IPS-11a (cell line): ENCODE results near the gene AP2A2.

Source experiments
- H3K4me3 ChIP-seq: one replicate; pipeline ENCODE4 v1.5.1; 2013; ENCODE audit warnings: low read depth, low read length, control low read depth

The AP2A2 gene

GRCh38 chr11:1026641-1027482 lies 101.2 kb downstream of the AP2A2 start:
- H3K4me3 ChIP-seq: no peak overlapping the region

- no peak overlapping the region for H3K4me3 ChIP-seq
Measured at GRCh38 chr11:1027483-1028290, 102.0 kb downstream of the AP2A2 start.

GRCh38 chr11:1028291-1028540 lies 102.5 kb downstream of the AP2A2 start:
- H3K4me3 ChIP-seq: no peak overlapping the region

- no peak overlapping the region for H3K4me3 ChIP-seq
Measured at GRCh38 chr11:1028616-1029015, 102.9 kb downstream of the AP2A2 start.

- H3K4me3 ChIP-seq: no peak overlapping the region
Measured at GRCh38 chr11:1029051-1029450, 103.4 kb downstream of the AP2A2 start.

- H3K4me3 ChIP-seq: no peak overlapping the region
Measured at GRCh38 chr11:1029654-1030053, 104.0 kb downstream of the AP2A2 start.

- no peak overlapping the region for H3K4me3 ChIP-seq
Measured at GRCh38 chr11:1030086-1030485, 104.4 kb downstream of the AP2A2 start.

- H3K4me3 ChIP-seq: no peak overlapping the region
Measured at GRCh38 chr11:1030556-1030955, 104.9 kb downstream of the AP2A2 start.

GRCh38 chr11:1031121-1031899 lies 105.6 kb downstream of the AP2A2 start:
- no peak overlapping the region for H3K4me3 ChIP-seq

GRCh38 chr11:1032310-1032891 lies 106.7 kb downstream of the AP2A2 start:
- H3K4me3 ChIP-seq: no peak overlapping the region

GRCh38 chr11:1033016-1033798 lies 107.5 kb downstream of the AP2A2 start:
- no peak overlapping the region for H3K4me3 ChIP-seq

GRCh38 chr11:1034001-1034400 lies 108.3 kb downstream of the AP2A2 start:
- H3K4me3 ChIP-seq: no peak overlapping the region

GRCh38 chr11:1034456-1035295 lies 109.0 kb downstream of the AP2A2 start:
- H3K4me3 ChIP-seq: no peak overlapping the region

- no peak overlapping the region for H3K4me3 ChIP-seq
Measured at GRCh38 chr11:1035577-1036283, 110.1 kb downstream of the AP2A2 start.

- no peak within 1 kb of the TSS for H3K4me3 ChIP-seq
Measured at GRCh38 chr11:1036303-1036923, 110.7 kb downstream of the AP2A2 start, which contains the start of gene MUC6. TSS of gene MUC6 (minus strand) at chr11:1036718. CDS start at chr11:1036655, 63 bp downstream.

GRCh38 chr11:1036931-1037330 lies 111.3 kb downstream of the AP2A2 start:
- H3K4me3 ChIP-seq: no peak overlapping the region

GRCh38 chr11:1037506-1038055 lies 111.9 kb downstream of the AP2A2 start:
- no peak overlapping the region for H3K4me3 ChIP-seq

- no peak overlapping the region for H3K4me3 ChIP-seq
Measured at GRCh38 chr11:1038361-1038760, 112.7 kb downstream of the AP2A2 start.
